Fibroblast of skin of right biceps (primary cell): Measurements from ENCODE around the gene PRKCH.
"Not testable (repeated sequence)": the region's sequence is repeated elsewhere in the genome, so short reads cannot be mapped to it uniquely, and the experiment has no call there.

Source experiments
- DNase-seq: peaks from one replicate; pipeline ENCODE4 v3.0.0-alpha.2; 2013

Gene PRKCH

DNA sequence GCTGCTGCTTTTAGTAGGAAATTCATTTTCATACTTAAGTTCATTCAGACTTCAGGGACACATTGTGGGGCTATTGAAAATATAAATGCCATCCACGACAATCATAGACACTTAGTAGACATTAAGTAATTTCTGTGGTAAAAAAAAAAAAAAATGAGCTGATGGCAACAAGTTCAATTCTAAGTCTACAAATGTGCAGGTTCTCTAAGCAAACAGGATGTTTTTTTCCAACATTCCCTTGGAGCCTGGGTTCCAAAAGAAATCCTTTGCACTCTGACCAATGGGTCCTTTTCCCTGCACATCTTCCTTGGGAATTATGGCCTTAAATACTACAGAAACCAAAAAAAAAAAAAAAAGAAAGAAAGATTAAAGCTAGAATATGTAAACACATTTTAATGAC is 198.4 kb downstream of the PRKCH start:
- DNase-seq: no peak

DNA sequence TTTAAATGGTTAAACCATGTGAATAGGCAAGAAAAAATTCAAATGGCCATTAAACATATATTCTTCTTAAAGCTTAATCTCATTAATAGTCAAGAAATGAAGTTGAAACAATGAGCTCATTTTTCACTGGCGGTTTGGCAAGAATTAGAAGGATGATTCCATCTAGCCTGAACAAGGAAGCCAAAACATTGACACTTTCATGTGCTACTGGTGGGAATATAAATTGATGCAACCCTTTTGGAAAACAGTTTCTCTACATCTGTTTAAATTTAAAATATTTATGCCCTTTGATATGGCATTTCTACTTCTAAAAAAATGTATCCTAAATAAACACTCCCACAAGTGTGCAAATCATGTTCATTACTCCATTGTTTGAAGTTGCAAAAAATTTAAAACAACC is 199.2 kb downstream of the PRKCH start:
- peak; percentile 77 for DNase-seq

- DNase-seq: no peak
Measured at GRCh38 chr14:61521773-61522172, 200.4 kb downstream of the PRKCH start.

DNA sequence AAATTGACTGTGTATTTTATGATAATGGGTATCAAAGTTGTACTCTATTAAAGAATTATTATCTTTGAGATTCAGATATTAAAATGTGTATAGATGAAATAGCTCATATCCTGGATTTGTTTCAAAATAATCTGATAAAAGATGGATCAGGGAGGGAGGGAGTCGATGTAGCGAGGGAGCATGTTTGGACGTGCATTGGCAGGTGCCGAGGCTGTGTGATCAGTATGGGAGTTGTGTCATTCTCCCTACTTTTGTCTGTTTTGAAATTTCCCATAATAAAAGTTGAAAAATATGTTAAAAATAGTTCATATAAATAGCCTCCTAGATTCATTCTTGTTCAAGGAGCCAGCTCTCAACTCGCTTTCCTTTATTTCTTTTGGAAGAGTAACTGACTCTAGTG is 202.4 kb downstream of the PRKCH start:
- no peak for DNase-seq

GRCh38 chr14:61524211-61524806 is 202.9 kb downstream of the PRKCH start:
- DNase-seq: peak; percentile 64

- no peak for DNase-seq
Measured at GRCh38 chr14:61524936-61525292, 203.5 kb downstream of the PRKCH start.

DNA sequence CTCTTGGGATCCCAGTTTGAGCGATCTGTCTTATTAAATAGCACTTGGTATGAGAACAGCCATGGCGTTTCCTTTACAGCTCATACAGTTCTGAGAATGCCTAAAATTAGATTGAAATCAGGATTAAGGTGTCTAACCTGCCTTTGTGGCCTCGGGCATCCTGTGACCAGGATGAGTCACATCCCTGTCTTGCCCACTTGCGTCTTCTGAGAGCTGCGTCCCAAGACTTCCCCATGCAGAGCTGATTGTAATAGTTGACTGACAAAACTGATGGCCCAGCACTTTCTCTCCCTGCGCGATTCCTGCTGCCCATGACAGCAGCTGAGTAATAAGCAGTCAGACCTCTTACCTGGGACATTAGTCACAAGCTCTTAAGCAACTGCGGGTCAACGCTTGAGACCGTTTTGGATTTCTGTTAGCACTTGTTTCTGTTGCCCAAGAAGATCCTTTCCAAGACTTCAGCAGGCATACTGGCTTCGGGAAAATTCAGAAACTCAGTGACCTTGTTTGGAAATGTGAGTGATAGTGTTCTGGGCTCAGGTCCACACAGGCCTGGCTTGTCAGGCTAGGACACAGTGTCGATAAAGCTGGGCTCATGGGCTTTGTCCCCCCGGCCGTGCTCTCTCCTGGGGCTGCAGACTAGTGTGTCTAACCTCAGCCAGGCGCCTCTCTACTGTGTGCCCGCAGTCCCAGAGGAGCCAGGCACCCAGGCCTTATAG is 204.1 kb downstream of the PRKCH start:
- peak; percentile 60 for DNase-seq

DNA sequence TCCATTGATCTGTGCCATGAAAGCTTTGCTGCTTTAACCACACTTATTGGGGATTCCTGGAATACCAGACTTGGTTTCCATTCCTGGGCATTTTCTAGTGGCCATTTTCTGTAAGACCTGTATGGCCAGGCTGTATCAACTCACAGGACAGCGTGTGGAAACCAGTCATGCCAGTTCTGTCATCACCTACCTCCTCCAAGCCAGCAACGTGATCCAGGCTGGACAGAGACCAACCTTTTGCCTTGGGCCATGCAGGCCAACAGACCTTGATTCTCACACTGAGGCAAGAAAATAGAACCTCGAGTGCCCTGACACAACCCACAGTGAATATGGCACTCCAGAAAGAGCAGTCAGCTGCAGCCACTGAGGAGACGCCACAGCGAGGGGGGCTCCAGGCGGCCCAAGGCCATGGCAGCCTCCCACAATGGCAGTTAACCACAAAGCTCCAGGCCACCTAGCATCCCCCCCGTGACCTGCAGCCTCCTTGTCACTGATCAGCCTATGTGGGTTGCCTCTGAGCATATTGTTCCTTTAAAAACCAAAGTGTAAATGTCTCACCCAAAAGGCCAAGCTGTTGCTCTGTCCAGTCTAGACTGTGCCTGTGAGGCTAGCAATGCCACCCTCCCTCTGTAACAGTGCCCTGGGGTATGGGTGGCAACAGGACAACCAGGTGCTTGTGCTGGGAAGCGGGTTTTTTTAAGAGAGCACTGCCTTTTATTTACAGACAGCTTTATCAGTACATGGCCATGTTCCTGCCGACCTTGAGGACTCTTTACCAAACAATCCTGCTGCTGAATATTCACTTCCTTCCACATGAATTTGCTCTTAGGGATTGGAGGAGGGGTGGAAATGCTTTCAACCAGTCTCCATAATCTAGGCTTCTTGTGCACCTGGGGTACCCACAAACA is 205.3 kb downstream of the PRKCH start:
- DNase-seq: no peak

GRCh38 chr14:61527325-61528100 is 206.1 kb downstream of the PRKCH start:
- DNase-seq: peak; percentile 88

GRCh38 chr14:61528591-61529021 is 207.2 kb downstream of the PRKCH start:
- DNase-seq: peak; percentile 96

DNA sequence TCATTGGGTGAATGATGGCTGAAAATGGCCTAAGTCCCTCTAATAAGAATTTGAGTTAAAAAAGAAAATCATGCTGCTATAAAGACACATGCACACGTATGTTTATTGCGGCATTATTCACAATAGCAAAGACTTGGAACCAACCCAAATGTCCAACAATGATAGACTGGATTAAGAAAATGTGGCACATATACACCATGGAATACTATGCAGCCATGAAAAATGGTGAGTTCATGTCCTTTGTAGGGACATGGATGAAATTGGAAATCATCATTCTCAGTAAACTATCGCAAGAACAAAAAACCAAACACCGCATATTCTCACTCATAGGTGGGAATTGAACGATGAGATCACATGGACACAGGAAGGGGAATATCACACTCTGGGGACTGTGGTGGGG is 208.0 kb downstream of the PRKCH start:
- not testable (repeated sequence) for DNase-seq

DNA sequence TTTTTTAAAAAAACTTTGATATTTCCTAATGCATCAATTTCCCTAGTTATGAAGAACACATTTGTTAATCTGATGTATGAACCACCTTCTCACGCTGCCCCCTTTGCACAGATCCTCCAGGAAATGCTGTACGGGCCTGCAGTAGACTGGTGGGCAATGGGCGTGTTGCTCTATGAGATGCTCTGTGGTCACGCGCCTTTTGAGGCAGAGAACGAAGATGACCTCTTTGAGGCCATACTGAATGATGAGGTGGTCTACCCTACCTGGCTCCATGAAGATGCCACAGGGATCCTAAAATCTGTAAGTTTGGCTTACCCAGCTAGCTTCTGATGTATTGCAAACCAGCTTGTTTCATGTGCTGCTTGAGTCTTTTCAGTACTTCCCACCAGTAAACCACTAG is 208.9 kb downstream of the PRKCH start:
- DNase-seq: no peak

DNA sequence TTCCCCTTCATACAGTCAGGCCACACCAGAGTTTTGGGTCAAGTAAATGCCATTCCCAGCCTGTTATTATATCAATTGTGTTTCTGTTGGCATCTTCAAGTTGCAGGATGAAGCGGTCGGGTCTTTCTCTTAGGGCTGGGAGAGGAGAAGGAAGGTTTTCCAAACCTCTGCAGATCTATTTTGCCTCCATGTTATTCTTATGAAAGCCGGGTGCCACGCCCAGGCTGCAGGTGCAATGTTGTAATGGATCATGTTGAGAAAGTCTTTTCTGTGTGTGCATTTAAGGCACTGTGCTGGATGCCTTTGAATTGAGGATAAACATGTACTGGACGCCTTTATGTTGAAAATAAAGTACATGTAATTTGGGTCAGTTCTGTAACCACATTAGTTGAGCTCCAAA is 209.5 kb downstream of the PRKCH start:
- DNase-seq: no peak

GRCh38 chr14:61531465-61532122 is 210.2 kb downstream of the PRKCH start:
- no peak for DNase-seq

DNA sequence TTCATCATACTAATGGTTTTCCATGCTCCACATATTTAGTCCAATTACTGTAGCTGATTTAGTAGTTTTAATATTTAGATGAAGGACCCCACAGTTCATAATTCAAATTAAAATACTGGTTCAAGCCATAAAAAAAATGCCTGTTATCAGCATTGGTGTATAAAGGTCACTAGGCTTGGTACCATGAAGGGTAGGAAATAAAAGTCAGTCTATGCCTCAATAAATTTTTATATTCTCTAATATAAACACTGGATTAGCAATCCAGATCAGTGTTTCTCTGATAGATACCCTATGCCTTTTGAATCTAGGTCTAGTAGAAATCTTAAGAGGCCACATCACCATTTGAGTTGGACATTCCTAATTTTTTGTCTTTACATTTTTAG is 210.7 kb downstream of the PRKCH start:
- no peak for DNase-seq

GRCh38 chr14:61532763-61533162 is 211.4 kb downstream of the PRKCH start:
- no peak for DNase-seq

- DNase-seq: no peak
Measured at GRCh38 chr14:61533513-61534255, 212.3 kb downstream of the PRKCH start.

- DNase-seq: peak; percentile 65
Measured at GRCh38 chr14:61535032-61535431, 213.7 kb downstream of the PRKCH start.

GRCh38 chr14:61535458-61535857 is 214.1 kb downstream of the PRKCH start:
- DNase-seq: no peak

DNA sequence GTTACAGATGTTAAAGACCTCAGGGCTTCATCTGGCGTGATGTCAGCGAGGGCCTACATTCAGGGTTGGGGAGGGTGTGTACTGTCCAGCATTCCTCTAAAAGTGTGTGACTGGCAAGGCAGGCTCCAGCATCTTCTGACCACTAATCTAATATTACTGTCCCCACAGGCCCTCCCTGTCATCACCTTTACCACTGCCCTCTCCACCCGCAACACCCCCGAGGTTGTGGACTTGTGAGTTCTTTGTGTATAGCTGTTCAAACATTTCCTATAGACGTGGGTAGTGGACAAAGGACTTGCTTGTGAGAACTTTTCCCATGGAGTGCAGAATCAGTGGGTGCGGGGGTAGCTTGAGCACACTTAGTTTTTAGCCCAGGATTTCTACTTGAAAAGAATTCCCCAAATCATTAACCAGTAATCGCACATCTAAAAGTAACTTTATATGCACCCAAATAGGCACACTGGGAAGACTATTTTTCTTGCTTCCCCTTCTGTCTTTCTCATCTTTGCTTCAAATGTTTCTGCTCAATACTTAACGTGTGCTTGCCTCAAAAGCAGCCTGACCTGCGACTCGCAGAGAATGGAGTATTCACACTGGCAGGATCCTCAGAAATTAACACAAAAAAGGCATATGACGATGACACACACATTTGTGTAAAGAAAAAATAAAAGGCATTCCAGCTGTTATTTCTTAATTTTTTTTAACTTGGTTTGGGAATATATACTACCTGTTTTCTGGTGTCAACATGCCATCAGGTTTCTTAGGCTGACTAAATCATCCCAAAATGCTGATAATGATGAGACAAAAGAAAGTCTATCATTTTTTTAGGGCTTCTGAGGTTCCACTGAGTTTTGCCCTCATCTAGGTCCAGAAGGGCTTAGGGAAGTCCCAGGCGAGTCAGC is 215.5 kb downstream of the PRKCH start:
- no peak for DNase-seq
